ENCODE data around the gene KRTAP10-11. TPM values are rescaled to one million over a fixed set of nuclear protein-coding genes. Genes with fewer than 3 reads are reported as not detected.

Gene KRTAP10-11
- total and polyA plus RNA-seq, 2 of the 8 experiments (the other 6 are each of a cell fraction or from before 2014, with no cell fraction given): not detected

GRCh38 chr21:44677881-44678280, 31.7 kb downstream of the KRTAP10-11 start (continued):
- no peak for TF ChIP-seq CREB1 (IDR thresholded peaks at IDR 0.05)
- no peak for TF ChIP-seq HDAC2 (IDR thresholded peaks at IDR 0.05; ENCODE audit: borderline replicate concordance in 1 of 2, low read depth in 2 of 2, low read length in 2 of 2)
- no peak for TF ChIP-seq CHD2 (IDR thresholded peaks at IDR 0.05; ENCODE audit: low read length)
